DOHH2 (cell line): ENCODE data around the gene TMEM132A.

Source experiments
- H3F3A ChIP-seq: fragments of 200-600 bp; sonication (generic), shearing (Covaris generic); 2 replicates; pipeline ENCODE4 v1.6.0; 2016; ENCODE audit warnings: antibody characterized with exemption, mild to moderate bottlenecking; ENCODE audit not compliant: control insufficient read depth, insufficient read depth
- H3K27ac ChIP-seq: fragments of 200-600 bp; sonication (generic); 2 replicates; pipeline ENCODE4 v1.5.1; 2014; ENCODE audit warnings: low read depth, mild to moderate bottlenecking, low read length, moderate library complexity
- H3K27me3 ChIP-seq: fragments of 200-600 bp; sonication (generic); 2 replicates; pipeline ENCODE4 v1.6.1; 2014; ENCODE audit warnings: mild to moderate bottlenecking, low read length, mixed read lengths; ENCODE audit not compliant: control insufficient read depth
- H3K36me3 ChIP-seq: fragments of 200-600 bp; sonication (generic); 2 replicates; pipeline ENCODE4 v1.6.1; 2014; ENCODE audit warnings: mild to moderate bottlenecking, low read length, moderate library complexity, mixed read lengths; ENCODE audit not compliant: control insufficient read depth
- H3K4me1 ChIP-seq: fragments of 200-600 bp; sonication (generic); 2 replicates; pipeline ENCODE4 v1.6.1; 2014; ENCODE audit warnings: mild to moderate bottlenecking, low read length, mixed read lengths; ENCODE audit not compliant: control insufficient read depth
- H3K4me2 ChIP-seq: fragments of 200-600 bp; sonication (generic); 2 replicates; pipeline ENCODE4 v1.6.0; 2014; ENCODE audit warnings: mild to moderate bottlenecking, low read length, moderate library complexity
- H3K4me3 ChIP-seq: fragments of 200-600 bp; sonication (generic); 2 replicates; pipeline ENCODE4 v1.5.1; 2014; ENCODE audit warnings: mild to moderate bottlenecking, low read length, mixed read lengths
- H3K79me2 ChIP-seq: fragments of 200-600 bp; sonication (generic); 2 replicates; pipeline ENCODE4 v1.6.1; 2014; ENCODE audit warnings: mild to moderate bottlenecking, low read length, mixed read lengths; ENCODE audit not compliant: control insufficient read depth
- H3K9me2 ChIP-seq: fragments of 200-600 bp; sonication (generic); replicated peaks from 2 replicates; pipeline ENCODE4 v1.6.1; 2014; ENCODE audit warnings: mild to moderate bottlenecking, low read length, mixed read lengths; ENCODE audit not compliant: control insufficient read depth
- H3K9me3 ChIP-seq: fragments of 200-600 bp; sonication (generic); 2 replicates; pipeline ENCODE4 v1.6.1; 2014; ENCODE audit warnings: antibody characterized with exemption, low read length, mixed read lengths; ENCODE audit not compliant: control insufficient read depth, insufficient read depth
- H4K20me1 ChIP-seq: fragments of 200-600 bp; sonication (generic); 2 replicates; pipeline ENCODE4 v1.6.0; 2014; ENCODE audit warnings: low read depth, mild to moderate bottlenecking, antibody characterized with exemption, low read length, moderate library complexity; ENCODE audit not compliant: control insufficient read depth, insufficient read depth
- CTCF ChIP-seq: fragments of 200-600 bp; sonication (generic); IDR thresholded peaks from one replicate; pipeline ENCODE4 v1.5.1; 2014; ENCODE audit warnings: antibody characterized with exemption, mild to moderate bottlenecking, low read depth, low read length; ENCODE audit not compliant: poor library complexity, severe bottlenecking
- EZH2phosphoT487 ChIP-seq: fragments of 200-600 bp; sonication (generic); IDR thresholded peaks from 2 replicates; pipeline ENCODE4 v1.6.1; 2017; ENCODE audit warnings: borderline replicate concordance, mild to moderate bottlenecking, antibody characterized with exemption, low read length, moderate library complexity, mixed read lengths

The TMEM132A gene

DNA sequence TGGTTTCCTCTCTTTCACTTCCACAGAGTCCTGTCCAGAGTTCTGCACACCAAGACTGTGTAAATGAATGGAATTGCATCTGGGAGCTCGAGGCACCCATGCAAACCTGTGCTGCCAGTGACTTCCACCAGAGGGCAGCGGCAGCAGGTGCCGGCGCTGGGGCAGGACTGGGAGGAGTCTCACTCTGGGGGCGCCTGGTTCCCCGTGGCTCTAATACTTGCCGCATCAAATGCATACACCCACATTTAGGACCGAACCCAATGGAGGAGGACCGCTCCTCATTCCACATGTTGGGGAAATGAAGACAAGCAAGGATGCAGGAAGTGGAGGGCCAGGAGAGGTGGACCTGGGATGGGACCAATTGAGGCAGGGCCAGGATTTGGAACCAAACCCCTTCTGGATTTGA lies 46.1 kb downstream of the TMEM132A start:
- Histone ChIP-seq H4K20me1 (no peaks in the 10 kb centered on the region), H3K27ac (no peak overlapping the region), H3K9me3 (peaks cover 3% of the 10 kb centered on the region; the same call in 1 of the 2 replicates), H3F3A (no peaks in the 10 kb centered on the region), H3K36me3 (no peaks in the 10 kb centered on the region), H3K9me2 (no peaks in the 10 kb centered on the region), H3K27me3 (no peaks in the 10 kb centered on the region), H3K79me2 (no peaks in the 10 kb centered on the region), H3K4me2 (peak overlapping the region; percentile 37; the same call in 1 of the 2 replicates), H3K4me3 (no peak overlapping the region), H3K4me1 (peaks cover 27% of the 10 kb centered on the region)
- TF ChIP-seq EZH2phosphoT487 (no peak), CTCF (peak; percentile 98)

DNA sequence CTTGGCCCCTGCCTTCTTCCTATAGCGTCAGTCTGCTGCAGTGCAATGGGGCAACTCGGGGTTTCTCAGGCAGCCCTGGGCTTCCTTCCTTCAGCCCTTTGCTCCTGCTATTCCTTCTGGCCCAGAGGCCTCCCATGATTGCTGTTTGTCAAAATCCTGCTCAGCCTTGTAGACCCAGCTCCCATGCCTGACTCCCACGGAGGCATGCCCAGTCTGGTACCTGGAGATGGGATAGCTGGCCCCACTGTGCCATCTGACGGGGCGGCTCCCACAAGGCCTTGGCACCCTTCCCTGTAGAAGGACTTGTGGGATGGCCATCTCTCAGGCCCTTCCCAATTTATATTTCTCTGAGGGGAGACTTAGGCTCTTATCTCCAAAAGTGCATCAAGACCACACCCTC lies 46.6 kb downstream of the TMEM132A start:
- no peaks in the 10 kb centered on the region for H4K20me1 ChIP-seq
- TF ChIP-seq CTCF (no peak), EZH2phosphoT487 (no peak)
- peaks cover 27% of the 10 kb centered on the region for H3K4me1 ChIP-seq
- H3K9me2 ChIP-seq, result no peaks in the 10 kb centered on the region
- peak overlapping the region; percentile 63; the same call in 1 of the 2 replicates for H3K4me3 ChIP-seq
- peak overlapping the region; percentile 61 for H3K4me2 ChIP-seq
- H3K79me2 ChIP-seq, result no peaks in the 10 kb centered on the region
- H3K9me3 ChIP-seq, result peaks cover 3% of the 10 kb centered on the region; the same call in 1 of the 2 replicates
- H3K27ac ChIP-seq, result no peak overlapping the region
- H3F3A ChIP-seq, result no peaks in the 10 kb centered on the region
- H3K36me3 ChIP-seq, result no peaks in the 10 kb centered on the region
- H3K27me3 ChIP-seq, result no peaks in the 10 kb centered on the region

DNA sequence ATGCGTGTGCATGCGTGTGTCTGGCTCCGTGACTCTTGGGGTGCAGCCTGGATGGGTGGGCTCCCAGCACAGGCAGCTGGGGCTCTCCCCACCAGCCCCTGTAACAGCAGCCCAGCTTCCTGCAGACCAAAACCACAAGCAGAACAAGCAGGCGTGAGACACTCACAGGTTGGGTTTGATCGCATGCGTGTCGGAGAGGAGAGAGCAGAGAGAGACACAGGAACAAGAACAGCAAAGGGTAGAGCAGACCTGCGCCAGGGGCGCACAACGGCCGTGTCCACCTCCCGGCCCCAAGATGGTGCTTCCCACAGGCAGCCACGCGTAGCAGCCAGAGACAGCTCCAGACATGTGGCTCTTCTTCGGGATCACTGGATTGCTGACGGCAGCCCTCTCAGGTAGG lies 47.3 kb downstream of the TMEM132A start, which contains the start of gene CD6:
Gene CD6, plus strand, starts transcription at position 161 of the 400 bp plus-strand sequence. Its CDS starts 186 bp downstream, at position 347.
- H3K36me3 ChIP-seq, result no peaks in the 10 kb centered on the region
- H3K4me3 ChIP-seq, result peak within 1 kb of the TSS; percentile 63
- no peak for TF ChIP-seq EZH2phosphoT487
- no peak for TF ChIP-seq CTCF
- no peaks in the 10 kb centered on the region for H3F3A ChIP-seq
- peak within 1 kb of the TSS; percentile 61 for H3K4me2 ChIP-seq
- H4K20me1 ChIP-seq, result no peaks in the 10 kb centered on the region
- no peak within 1 kb of the TSS for H3K27ac ChIP-seq
- no peaks in the 10 kb centered on the region for H3K79me2 ChIP-seq
- peaks cover 27% of the 10 kb centered on the region for H3K4me1 ChIP-seq
- peaks cover 3% of the 10 kb centered on the region; the same call in 1 of the 2 replicates for H3K9me3 ChIP-seq
- H3K27me3 ChIP-seq, result no peaks in the 10 kb centered on the region
- H3K9me2 ChIP-seq, result no peaks in the 10 kb centered on the region
